Measurements from ENCODE around the gene CDKN2A. TPM values are rescaled to one million over a fixed set of nuclear protein-coding genes. Genes with fewer than 3 reads are reported as not detected.

The CDKN2A gene
- polyA plus RNA-seq (2013, experiment 1 of 2; ENCODE audit: insufficient read length) = 6.4 TPM
- 6.2 TPM for polyA plus RNA-seq (2013, experiment 2 of 2; ENCODE audit: insufficient read length)

- DNase-seq = no peak
Measured at GRCh38 chr9:21993893-21994555, at the start of gene CDKN2A. CDKN2A (minus strand) TSS chr9:21994392.

GRCh38 chr9:22043928-22044327, 49.7 kb upstream of the CDKN2A start:
- DNase-seq = no peak

- DNase-seq = peak; percentile 57
Measured at GRCh38 chr9:22041775-22042174, 47.6 kb upstream of the CDKN2A start.

- no peak for DNase-seq
Measured at GRCh38 chr9:22041344-22041743, 47.2 kb upstream of the CDKN2A start.

GRCh38 chr9:22040760-22041159, 46.6 kb upstream of the CDKN2A start:
- DNase-seq = peak; percentile 77

GRCh38 chr9:22039258-22039657, 45.1 kb upstream of the CDKN2A start:
- DNase-seq = no peak

GRCh38 chr9:22037954-22038690, 43.9 kb upstream of the CDKN2A start:
- peak; percentile 50 for DNase-seq

GRCh38 chr9:22036866-22037626, 42.9 kb upstream of the CDKN2A start:
- DNase-seq = no peak

- no peak for DNase-seq
Measured at GRCh38 chr9:22035591-22036011, 41.4 kb upstream of the CDKN2A start.

GRCh38 chr9:22033012-22033630, 38.9 kb upstream of the CDKN2A start:
- DNase-seq = no peak

GRCh38 chr9:22031655-22032411, 37.6 kb upstream of the CDKN2A start:
- no peak for DNase-seq

- peak; percentile 53 for DNase-seq
Measured at GRCh38 chr9:22030101-22030598, 36.0 kb upstream of the CDKN2A start.

- DNase-seq = no peak
Measured at GRCh38 chr9:22029231-22029630, 35.0 kb upstream of the CDKN2A start.

GRCh38 chr9:22028394-22028793, 34.2 kb upstream of the CDKN2A start:
- no peak for DNase-seq

- DNase-seq = no peak
Measured at GRCh38 chr9:22026696-22027095, 32.5 kb upstream of the CDKN2A start.

GRCh38 chr9:22022396-22022795, 28.2 kb upstream of the CDKN2A start:
- no peak for DNase-seq

GRCh38 chr9:22010866-22011625, 16.9 kb upstream of the CDKN2A start:
- peak; percentile 58 for DNase-seq

GRCh38 chr9:22009506-22009867, 15.3 kb upstream of the CDKN2A start:
- DNase-seq = no peak

GRCh38 chr9:22008717-22009505, 14.7 kb upstream of the CDKN2A start, which contains the start of gene CDKN2B:
CDKN2B (minus strand) TSS chr9:22009305; CDS start chr9:22008953, 352 bp downstream.
- DNase-seq = peak; percentile 97

- DNase-seq = no peak
Measured at GRCh38 chr9:22008384-22008716, 14.2 kb upstream of the CDKN2A start.

All from fibroblast of skin of scalp (primary cell).